Mononuclear cell (primary cell): Measurements from ENCODE around the gene MED31. TPM values are rescaled to one million over a fixed set of nuclear protein-coding genes. Genes with fewer than 3 reads are reported as not detected.

Experiments
- total RNA-seq: library from RNA; depleted of rRNA; stranded (reverse); fragments of >200 nt; gene quantifications from one replicate; pipeline ENCODE4 v1.2.3, GENCODE V29; 2012

The MED31 gene
- total RNA-seq, 1 donor = 14.2 TPM

Other genes starting within 250 kb of the MED31 start
- gene AIPL1, start 216.5 kb downstream of the MED31 start, total RNA-seq = under 0.01 TPM
- gene PIMREG, start 207.2 kb downstream of the MED31 start, total RNA-seq = not detected
- gene PITPNM3, start 95.0 kb downstream of the MED31 start, total RNA-seq = 0.31 TPM
- gene KIAA0753, start 10.9 kb downstream of the MED31 start, total RNA-seq = 6.8 TPM
- gene TXNDC17, start 10.5 kb downstream of the MED31 start, total RNA-seq = 16.3 TPM
- 0.63 TPM for gene C17orf100, start 157 bp upstream of the MED31 start, total RNA-seq
- gene SLC13A5, start 61.8 kb upstream of the MED31 start, total RNA-seq = not detected
- gene XAF1, start 104.4 kb upstream of the MED31 start, total RNA-seq = 33.1 TPM
- gene FBXO39, start 124.6 kb upstream of the MED31 start, total RNA-seq = 0.73 TPM
- not detected for gene TEKT1, start 180.1 kb upstream of the MED31 start, total RNA-seq